IMR-90 (cell line): Measurements from ENCODE around the gene CUX1. TPM values are rescaled to one million over a fixed set of nuclear protein-coding genes. Genes with fewer than 3 reads are reported as not detected.

Source experiments
- ATAC-seq: fragments of 200-7000 bp; cut with Tn5 transposase; 2 replicates; pipeline ENCODE4 v1.9.1; 2020; ENCODE audit warnings: low read depth, mild to moderate bottlenecking, moderate library complexity
- BruUV-seq: library from RNA; stranded (reverse); fragments of 400-500 nt; replicated peaks from 2 replicates; lab custom pipeline; 2021; lab: Mats Ljungman, UMichigan
- CTCF ChIA-PET: fragments of 300-600 bp; formaldehyde crosslinking; extraction: SDS; loops from one replicate; lab custom pipeline; 2021; ENCODE audit warnings: antibody characterized with exemption; lab: Yijun Ruan, JAX
- POLR2A ChIA-PET: fragments of 300-600 bp; sonication (Branson Sonifier 250); formaldehyde crosslinking; loops from one replicate; lab custom pipeline; 2022; ENCODE audit warnings: antibody characterized with exemption; ENCODE audit not compliant: unreplicated experiment; lab: Charles Lee
- DNase-seq: peaks from one replicate; pipeline ENCODE4 v3.0.0; 2013
- H2AFZ ChIP-seq: replicated peaks from 2 replicates; pipeline ENCODE3; 2013; ENCODE audit warnings: low read length, mild to moderate bottlenecking; ENCODE audit not compliant: poor library complexity
- H2AK5ac ChIP-seq: 2 replicates; pipeline ENCODE4 v1.6.1; 2013; ENCODE audit warnings: low read depth, low read length, inconsistent platforms
- H2AK9ac ChIP-seq: replicated peaks from 2 replicates; pipeline ENCODE3; 2013; ENCODE audit warnings: mild to moderate bottlenecking, low read depth, low read length, moderate library complexity; ENCODE audit not compliant: poor library complexity
- H2BK120ac ChIP-seq: 2 replicates; pipeline ENCODE4 v1.6.1; 2013; ENCODE audit warnings: low read depth, low read length, inconsistent platforms
- H2BK15ac ChIP-seq: 3 replicates; pipeline ENCODE4 v1.6.1; 2013; ENCODE audit warnings: low read depth, low read length, inconsistent platforms
- H2BK20ac ChIP-seq: 2 replicates; pipeline ENCODE4 v1.6.1; 2013; ENCODE audit warnings: low read depth, mild to moderate bottlenecking, inconsistent platforms, low read length, moderate library complexity
- H2BK5ac ChIP-seq: 2 replicates; pipeline ENCODE4 v1.6.1; 2013; ENCODE audit warnings: mild to moderate bottlenecking, low read depth, low read length, inconsistent platforms; ENCODE audit not compliant: poor library complexity, severe bottlenecking
- H3K14ac ChIP-seq: replicated peaks from 2 replicates; pipeline ENCODE4 v1.6.1; 2013; ENCODE audit warnings: low read depth, low read length, inconsistent platforms
- H3K18ac ChIP-seq: 2 replicates; pipeline ENCODE4 v1.6.1; 2013; ENCODE audit warnings: low read depth, low read length, control low read depth
- H3K23ac ChIP-seq: 2 replicates; pipeline ENCODE4 v1.6.1; 2013; ENCODE audit warnings: low read depth, low read length, inconsistent platforms
- H3K27ac ChIP-seq: 2 replicates; pipeline ENCODE4 v1.5.1; 2013; ENCODE audit warnings: mild to moderate bottlenecking, control low read depth, low read length; ENCODE audit not compliant: insufficient read depth
- H3K27me3 ChIP-seq: 2 replicates; pipeline ENCODE4 v1.6.1; 2013; ENCODE audit warnings: low read length; ENCODE audit not compliant: control insufficient read depth, insufficient read depth
- H3K36me3 ChIP-seq: 2 replicates; pipeline ENCODE4 v1.6.1; 2013; ENCODE audit warnings: low read length, mixed read lengths; ENCODE audit not compliant: control insufficient read depth, insufficient read depth
- H3K4ac ChIP-seq: 2 replicates; pipeline ENCODE4 v1.6.1; 2013; ENCODE audit warnings: low read depth, low read length, inconsistent platforms
- H3K4me1 ChIP-seq: 2 replicates; pipeline ENCODE4 v1.6.1; 2013; ENCODE audit warnings: low read length, mixed read lengths; ENCODE audit not compliant: control insufficient read depth, insufficient read depth
- H3K4me2 ChIP-seq: 2 replicates; pipeline ENCODE4 v1.6.1; 2013; ENCODE audit warnings: low read depth, mild to moderate bottlenecking, control low read depth, low read length, moderate library complexity
- H3K4me3 ChIP-seq: 2 replicates; pipeline ENCODE4 v1.5.1; 2013; ENCODE audit warnings: low read depth, mild to moderate bottlenecking, control low read depth, low read length, moderate library complexity; ENCODE audit not compliant: insufficient read depth
- H3K56ac ChIP-seq: 2 replicates; pipeline ENCODE4 v1.6.1; 2013; ENCODE audit warnings: low read length, inconsistent platforms; ENCODE audit not compliant: insufficient read depth; ENCODE audit errors: extremely low read depth
- H3K79me1 ChIP-seq, 2 experiments: 2 replicates each; pipeline ENCODE4 v1.6.1; 2013; ENCODE audit warnings: low read length in 2 of 2, inconsistent platforms in 1 of 2, low read depth in 1 of 2
- H3K9ac ChIP-seq: 2 replicates; pipeline ENCODE4 v1.6.1; 2013; ENCODE audit warnings: low read depth, low read length, control low read depth
- H3K9me1 ChIP-seq: 2 replicates; pipeline ENCODE4 v1.6.1; 2013; ENCODE audit warnings: low read length, inconsistent platforms; ENCODE audit not compliant: insufficient read depth
- H3K9me3 ChIP-seq: 2 replicates; pipeline ENCODE4 v1.6.1; 2013; ENCODE audit warnings: low read length; ENCODE audit not compliant: control insufficient read depth, insufficient read depth
- H4K20me1 ChIP-seq: 2 replicates; pipeline ENCODE4 v1.6.1; 2013; ENCODE audit warnings: low read length, inconsistent platforms; ENCODE audit not compliant: insufficient read depth
- H4K5ac ChIP-seq: 2 replicates; pipeline ENCODE4 v1.6.1; 2013; ENCODE audit warnings: mild to moderate bottlenecking, low read depth, low read length, control low read depth
- H4K8ac ChIP-seq, 2 experiments: 2 replicates each; pipeline ENCODE4 v1.6.1; 2013; ENCODE audit warnings: low read depth in 2 of 2, low read length in 2 of 2, control low read depth in 1 of 2, inconsistent platforms in 1 of 2
- H4K91ac ChIP-seq: 2 replicates; pipeline ENCODE4 v1.6.1; 2013; ENCODE audit warnings: low read depth, low read length, inconsistent platforms; ENCODE audit not compliant: insufficient read depth
- BHLHE40 ChIP-seq: fragments of 150-350 bp; IDR thresholded peaks from 2 replicates; pipeline ENCODE4 v1.6.1; 2016; ENCODE audit warnings: mild to moderate bottlenecking, low read depth, low read length
- CEBPB ChIP-seq: IDR thresholded peaks from 2 replicates; pipeline ENCODE4 v1.6.1; 2012; ENCODE audit warnings: low read depth, low read length, improper control_type of control experiment
- CHD1 ChIP-seq: IDR thresholded peaks from 2 replicates; pipeline ENCODE4 v1.6.1; 2012; ENCODE audit warnings: low read depth, low read length, improper control_type of control experiment
- FOS ChIP-seq: fragments of 150-350 bp; IDR thresholded peaks from 2 replicates; pipeline ENCODE4 v1.6.1; 2016; ENCODE audit warnings: low read depth, low read length
- MAFK ChIP-seq: IDR thresholded peaks from 2 replicates; pipeline ENCODE4 v1.6.1; 2012; ENCODE audit warnings: low read depth, low read length, improper control_type of control experiment
- MAZ ChIP-seq: IDR thresholded peaks from 2 replicates; pipeline ENCODE4 v1.6.1; 2012; ENCODE audit warnings: low read depth, mild to moderate bottlenecking, low read length, improper control_type of control experiment, moderate library complexity, borderline replicate concordance
- MXI1 ChIP-seq: IDR thresholded peaks from 2 replicates; pipeline ENCODE4 v1.6.1; 2012; ENCODE audit warnings: low read depth, mild to moderate bottlenecking, low read length, moderate library complexity, borderline replicate concordance
- NFE2L2 ChIP-seq: fragments of 150-350 bp; IDR thresholded peaks from 2 replicates; pipeline ENCODE4 v1.6.1; 2016; ENCODE audit warnings: low read depth, mild to moderate bottlenecking, low read length
- POLR2A ChIP-seq: IDR thresholded peaks from 2 replicates; pipeline ENCODE4 v1.6.1; 2012; ENCODE audit warnings: mild to moderate bottlenecking, low read depth, low read length
- RAD21 ChIP-seq: IDR thresholded peaks from 2 replicates; pipeline ENCODE4 v1.6.1; 2012; ENCODE audit warnings: low read length, improper control_type of control experiment
- RCOR1 ChIP-seq: IDR thresholded peaks from 2 replicates; pipeline ENCODE4 v1.6.1; 2012; ENCODE audit warnings: mild to moderate bottlenecking, low read length, improper control_type of control experiment; ENCODE audit not compliant: insufficient replicate concordance
- RFX5 ChIP-seq: IDR thresholded peaks from 2 replicates; pipeline ENCODE4 v1.8.0; 2012; ENCODE audit warnings: low read depth, mild to moderate bottlenecking, low read length, moderate library complexity
- SMC3 ChIP-seq: fragments of 150-350 bp; IDR thresholded peaks from 2 replicates; pipeline ENCODE4 v1.6.1; 2016; ENCODE audit warnings: low read depth, mild to moderate bottlenecking, antibody characterized with exemption, low read length, moderate library complexity
- WGBS, 2 experiments: methylation state at CpG; one replicate each; pipeline versions ENCODE4 v1.1.5 to v1.1.7; 2013; ENCODE audit warnings: missing lambda C conversion rate in 2 of 2; ENCODE audit not compliant: insufficient read length in 1 of 2; ENCODE audit errors: extremely low coverage in 2 of 2; 5-methylcytosine and 5-hydroxymethylcytosine counted together
- dilution Hi-C: fragments of 300-500 bp; cut with HindIII; formaldehyde crosslinking; loops from one replicate; pipeline ENCODE4 v1.14.3; 2018; ENCODE audit warnings: low sequenced_read_pairs; ENCODE audit not compliant: unreplicated experiment
- in situ Hi-C: fragments of 300-500 bp; cut with MboI; formaldehyde crosslinking; loops from 3 replicates; pipeline ENCODE4 v1.14.3; 2019; ENCODE audit warnings: low sequenced_read_pairs, inconsistent platforms, mixed read lengths
- intact Hi-C: fragments of 100-400 bp; cut with micrococcal nuclease; formaldehyde crosslinking; loops from 2 replicates; pipeline ENCODE4 v1.10.0; 2022
- polyA plus RNA-seq, 3 experiments: library from polyadenylated mRNA; depleted of rRNA; stranded (reverse); fragments of >200 nt; gene quantifications; 2 replicates each; pipeline ENCODE4 v1.2.3, GENCODE V29; 2012; ENCODE audit warnings: low replicate concordance in 1 of 3
- total RNA-seq: library from RNA; depleted of rRNA; stranded (reverse); fragments of >200 nt; gene quantifications from 2 replicates; pipeline ENCODE4 v1.2.3, GENCODE V29; 2012
- TF ChIP-seq, protein P1 (sequence below): conservative IDR thresholded peaks from 2 replicates; pipeline ENCODE4 v1.5.1; 2012; ENCODE audit warnings: mild to moderate bottlenecking, low read depth, low read length, improper control_type of control experiment
- TF ChIP-seq, protein P2 (sequence below): fragments of 150-350 bp; IDR thresholded peaks from 2 replicates; pipeline ENCODE4 v1.6.1; 2017; ENCODE audit warnings: mild to moderate bottlenecking, antibody characterized with exemption, low read length, low read depth

Gene CUX1
- total and polyA plus RNA-seq, 2 of the 4 experiments (the other 2 are of a cell fraction) = 19.7 to 46.4 TPM

DNA sequence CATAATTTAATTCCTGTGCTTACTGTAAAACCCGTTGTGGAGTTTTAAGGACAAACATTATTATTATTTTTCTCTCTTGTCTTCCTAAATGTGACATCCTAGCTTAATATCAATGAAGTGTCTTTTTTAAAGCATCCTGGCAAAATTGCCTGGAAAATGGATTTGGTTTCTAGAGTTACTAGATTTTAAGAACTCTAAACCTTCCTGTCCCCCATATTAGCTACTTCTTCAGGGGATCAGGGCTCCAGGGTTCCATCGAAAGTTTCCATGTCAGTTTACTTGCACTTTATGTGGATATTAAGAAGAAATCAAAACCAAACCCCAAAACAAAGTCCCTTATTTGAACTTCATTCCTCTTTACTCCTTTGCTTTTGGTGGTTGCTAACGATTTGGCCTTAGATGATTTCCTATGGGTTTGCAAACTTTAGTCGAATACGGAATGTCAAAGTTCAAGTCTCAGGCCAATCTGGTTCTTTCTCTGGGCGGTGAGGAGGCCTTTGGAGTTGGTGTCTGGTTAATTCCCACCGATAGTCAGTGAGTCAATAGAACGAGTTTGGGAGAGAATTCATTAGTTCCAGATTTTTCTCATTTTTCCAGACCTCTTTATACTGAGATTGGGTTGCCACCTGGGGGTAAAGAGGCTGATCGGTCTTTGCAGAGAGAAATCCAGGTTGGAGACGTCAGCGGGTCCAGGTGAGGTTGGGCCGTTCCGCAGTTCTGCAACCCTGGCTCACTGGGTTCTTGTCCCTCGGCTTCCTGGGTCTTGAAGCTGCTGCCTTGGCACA lies 1.1 kb downstream of the CUX1 start (continued):
- TF ChIP-seq MXI1 = no peak

DNA sequence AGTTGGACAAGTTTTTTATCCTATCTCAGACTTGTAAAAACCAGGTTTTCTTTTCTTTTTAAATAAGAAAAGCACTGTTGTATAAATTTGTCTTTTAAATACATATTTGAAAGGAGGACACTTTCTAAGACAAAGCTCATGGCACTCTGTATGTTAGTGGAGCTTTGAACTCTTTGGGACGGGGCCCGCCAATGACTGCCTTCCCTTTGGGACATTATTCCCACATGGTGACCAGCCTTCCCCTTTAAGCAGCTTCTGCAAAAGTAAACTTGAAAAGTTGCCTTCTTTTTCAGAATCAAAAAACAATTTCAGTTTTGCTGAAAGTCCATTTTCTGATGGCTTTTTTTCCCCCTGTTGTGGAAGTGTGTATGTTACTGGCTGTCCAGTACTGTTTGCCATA lies 1.8 kb downstream of the CUX1 start:
- Histone ChIP-seq H3K9ac (no peak overlapping the region), H4K20me1 (peaks cover 49% of the 10 kb centered on the region)
- no peak for TF ChIP-seq BHLHE40
- no peak for TF ChIP-seq SMC3
- TF ChIP-seq POLR2A = no peak
- TF ChIP-seq RFX5 = no peak
- TF ChIP-seq RAD21 = no peak
- no peak for TF ChIP-seq NFE2L2
- no peak for TF ChIP-seq CEBPB
- TF ChIP-seq CHD1 = no peak
- no peak for TF ChIP-seq MAFK
- TF ChIP-seq, protein P1, sequence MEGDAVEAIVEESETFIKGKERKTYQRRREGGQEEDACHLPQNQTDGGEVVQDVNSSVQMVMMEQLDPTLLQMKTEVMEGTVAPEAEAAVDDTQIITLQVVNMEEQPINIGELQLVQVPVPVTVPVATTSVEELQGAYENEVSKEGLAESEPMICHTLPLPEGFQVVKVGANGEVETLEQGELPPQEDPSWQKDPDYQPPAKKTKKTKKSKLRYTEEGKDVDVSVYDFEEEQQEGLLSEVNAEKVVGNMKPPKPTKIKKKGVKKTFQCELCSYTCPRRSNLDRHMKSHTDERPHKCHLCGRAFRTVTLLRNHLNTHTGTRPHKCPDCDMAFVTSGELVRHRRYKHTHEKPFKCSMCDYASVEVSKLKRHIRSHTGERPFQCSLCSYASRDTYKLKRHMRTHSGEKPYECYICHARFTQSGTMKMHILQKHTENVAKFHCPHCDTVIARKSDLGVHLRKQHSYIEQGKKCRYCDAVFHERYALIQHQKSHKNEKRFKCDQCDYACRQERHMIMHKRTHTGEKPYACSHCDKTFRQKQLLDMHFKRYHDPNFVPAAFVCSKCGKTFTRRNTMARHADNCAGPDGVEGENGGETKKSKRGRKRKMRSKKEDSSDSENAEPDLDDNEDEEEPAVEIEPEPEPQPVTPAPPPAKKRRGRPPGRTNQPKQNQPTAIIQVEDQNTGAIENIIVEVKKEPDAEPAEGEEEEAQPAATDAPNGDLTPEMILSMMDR = no peak
- no peak for TF ChIP-seq FOS
- TF ChIP-seq, protein P2, sequence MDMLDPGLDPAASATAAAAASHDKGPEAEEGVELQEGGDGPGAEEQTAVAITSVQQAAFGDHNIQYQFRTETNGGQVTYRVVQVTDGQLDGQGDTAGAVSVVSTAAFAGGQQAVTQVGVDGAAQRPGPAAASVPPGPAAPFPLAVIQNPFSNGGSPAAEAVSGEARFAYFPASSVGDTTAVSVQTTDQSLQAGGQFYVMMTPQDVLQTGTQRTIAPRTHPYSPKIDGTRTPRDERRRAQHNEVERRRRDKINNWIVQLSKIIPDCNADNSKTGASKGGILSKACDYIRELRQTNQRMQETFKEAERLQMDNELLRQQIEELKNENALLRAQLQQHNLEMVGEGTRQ = no peak
- no peak for TF ChIP-seq MAZ
- TF ChIP-seq RCOR1 = no peak

More for the DNA sequence above, 1.8 kb downstream of the CUX1 start:
- no peak overlapping the region for H4K91ac ChIP-seq
- no peaks in the 10 kb centered on the region for H3K9me3 ChIP-seq
- no peaks in the 10 kb centered on the region for H3K27me3 ChIP-seq
- no peak overlapping the region for H3K4me3 ChIP-seq
- no peak overlapping the region for H2BK120ac ChIP-seq
- peaks cover 13% of the 10 kb centered on the region for H3K4me1 ChIP-seq
- CTCF ChIA-PET = no interaction called here
- no peak overlapping the region for H2BK5ac ChIP-seq
- H3K56ac ChIP-seq = no peak overlapping the region
- H2BK15ac ChIP-seq = no peak overlapping the region
- POLR2A ChIA-PET = no interaction called here
- dilution Hi-C loops (no loop called here), in situ Hi-C loops (loop anchor here (10.0 kb wide), 1 partner anchor 416 kb away; no protein-coding TSS in a partner anchor), intact Hi-C loops (loop anchor here (5.0 to 10.0 kb wide), 5 partner anchors 63 to 274 kb away; no protein-coding TSS in a partner anchor)
- H3K36me3 ChIP-seq = no peaks in the 10 kb centered on the region
- no CpG with 5 or more reads among the region's 2 CpGs for WGBS, 2 experiments
- no peak overlapping the region for H2BK20ac ChIP-seq
- H3K18ac ChIP-seq = no peak overlapping the region
- no peak overlapping the region for H2AFZ ChIP-seq
- no peak overlapping the region for H3K4ac ChIP-seq
- H2AK5ac ChIP-seq = no peak overlapping the region
- no peak overlapping the region for H4K5ac ChIP-seq
- no peak for ATAC-seq
- no peak overlapping the region; a peak in 1 of 4 replicates for H4K8ac ChIP-seq
- peaks cover 9 to 56% of the 10 kb centered on the region in 2 experiments for H3K79me1 ChIP-seq
- H3K9me1 ChIP-seq = peaks cover 3% of the 10 kb centered on the region; the same call in 1 of the 2 replicates
- no TSS peak for BruUV-seq
- H3K14ac ChIP-seq = no peak overlapping the region
- H3K27ac ChIP-seq = no peak overlapping the region
- H3K23ac ChIP-seq = no peak overlapping the region
- DNase-seq = no peak
- no peak overlapping the region for H2AK9ac ChIP-seq
- H3K4me2 ChIP-seq = no peak overlapping the region
